ENCODE data around the gene SMIM7.

SMIM7 gene

GRCh38 chr19:16605553-16605994, 54.4 kb downstream of the SMIM7 start:
- no peak for DNase-seq
- in situ Hi-C loops (cut with HindIII; ENCODE audit: low pct_ligation_motif_present, low pct_unique_long_range_greater_than_20kb, low sequenced_read_pairs), result no loop called here

GRCh38 chr19:16605115-16605514, 54.8 kb downstream of the SMIM7 start:
- in situ Hi-C loops (cut with HindIII; ENCODE audit: low pct_ligation_motif_present, low pct_unique_long_range_greater_than_20kb, low sequenced_read_pairs), result no loop called here
- no peak for DNase-seq

- in situ Hi-C loops (cut with HindIII; ENCODE audit: low pct_ligation_motif_present, low pct_unique_long_range_greater_than_20kb, low sequenced_read_pairs), result no loop called here
- no peak for DNase-seq
These were observed 55.3 kb downstream of the SMIM7 start for GRCh38 chr19:16604615-16605014.

GRCh38 chr19:16603090-16603489, 56.9 kb downstream of the SMIM7 start:
- no peak for DNase-seq
- in situ Hi-C loops (cut with HindIII; ENCODE audit: low pct_ligation_motif_present, low pct_unique_long_range_greater_than_20kb, low sequenced_read_pairs), result no loop called here

GRCh38 chr19:16601378-16602052, 58.4 kb downstream of the SMIM7 start:
- DNase-seq, result no peak
- in situ Hi-C loops (cut with HindIII; ENCODE audit: low pct_ligation_motif_present, low pct_unique_long_range_greater_than_20kb, low sequenced_read_pairs), result no loop called here

- no peak for DNase-seq
- in situ Hi-C loops (cut with HindIII; ENCODE audit: low pct_ligation_motif_present, low pct_unique_long_range_greater_than_20kb, low sequenced_read_pairs), result no loop called here
These were observed 59.1 kb downstream of the SMIM7 start for GRCh38 chr19:16600824-16601223.

GRCh38 chr19:16599655-16600346, 60.1 kb downstream of the SMIM7 start:
- in situ Hi-C loops (cut with HindIII; ENCODE audit: low pct_ligation_motif_present, low pct_unique_long_range_greater_than_20kb, low sequenced_read_pairs), result no loop called here
- no peak for DNase-seq

GRCh38 chr19:16598848-16599247, 61.1 kb downstream of the SMIM7 start:
- no peak for DNase-seq
- in situ Hi-C loops (cut with HindIII; ENCODE audit: low pct_ligation_motif_present, low pct_unique_long_range_greater_than_20kb, low sequenced_read_pairs), result no loop called here

- DNase-seq, result no peak
- in situ Hi-C loops (cut with HindIII; ENCODE audit: low pct_ligation_motif_present, low pct_unique_long_range_greater_than_20kb, low sequenced_read_pairs), result no loop called here
These were observed 63.5 kb downstream of the SMIM7 start for GRCh38 chr19:16596399-16596798.

Data from ACHN (cell line).